ENCODE data around the gene PPARA.

The PPARA gene

DNA sequence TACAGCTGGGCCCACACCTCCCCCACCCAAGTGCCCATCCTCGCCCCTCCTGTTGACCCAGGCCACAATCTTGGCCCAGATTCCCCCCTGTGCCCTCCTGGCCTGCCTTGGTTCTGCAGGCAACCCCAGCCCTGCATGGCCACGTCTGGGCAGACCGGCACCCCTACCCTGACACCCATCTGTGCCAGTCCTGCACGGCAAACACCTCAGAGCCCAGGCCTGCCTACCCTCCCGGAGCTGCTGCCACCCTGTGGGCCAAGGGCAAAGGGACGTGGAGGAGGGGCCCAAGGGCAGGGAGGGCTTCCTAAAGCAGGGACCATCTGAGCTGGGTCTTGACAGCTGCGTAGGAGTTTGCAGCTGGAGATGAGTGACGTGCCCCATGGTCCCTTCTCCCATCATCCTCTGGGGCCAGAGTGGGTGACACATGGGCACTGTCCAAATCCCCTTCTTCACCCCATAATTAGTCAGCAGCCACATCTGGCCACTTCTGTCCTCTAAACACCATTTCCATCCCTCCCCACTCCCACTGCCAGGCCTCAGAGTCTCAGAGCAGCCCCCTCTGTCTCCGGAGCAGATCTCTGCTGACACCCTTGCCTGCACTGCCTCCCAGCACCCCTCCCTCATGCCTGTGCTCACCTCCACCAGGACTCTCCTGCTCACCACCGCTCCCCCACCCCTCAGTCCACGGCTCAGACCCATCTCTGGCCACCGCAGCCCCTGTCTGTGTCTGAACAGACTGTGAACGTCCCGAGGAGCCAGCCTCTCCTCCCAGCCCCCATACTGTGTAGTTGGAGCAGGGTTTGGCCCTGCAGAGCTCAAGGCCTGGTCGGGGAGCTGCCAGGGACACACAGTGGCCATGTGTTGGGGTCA lies 35.6 kb upstream of the PPARA start:
- no peak for DNase-seq

DNA sequence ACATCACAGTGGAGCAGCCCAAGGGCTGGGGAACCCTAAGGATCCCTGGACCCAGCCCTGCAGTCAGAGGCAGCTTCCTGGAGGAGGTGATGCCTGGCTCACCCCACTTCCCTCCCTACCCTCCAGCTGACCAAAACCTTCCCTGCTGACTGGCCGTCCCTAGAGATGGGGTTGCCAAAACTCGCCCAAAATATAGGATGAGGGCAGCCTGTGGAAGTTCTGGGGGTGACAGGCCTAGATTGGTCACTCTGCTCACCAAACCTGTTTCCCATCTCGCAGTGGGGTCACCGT lies 35.0 kb upstream of the PPARA start:
- DNase-seq: no peak

GRCh38 chr22:46115755-46116490 lies 34.4 kb upstream of the PPARA start:
- DNase-seq: no peak

GRCh38 chr22:46116491-46116958 lies 33.8 kb upstream of the PPARA start:
- DNase-seq: peak; percentile 93

GRCh38 chr22:46117206-46118199 lies 32.8 kb upstream of the PPARA start:
- DNase-seq: no peak

GRCh38 chr22:46119093-46119728 lies 31.1 kb upstream of the PPARA start:
- DNase-seq: no peak

GRCh38 chr22:46119729-46120419 lies 30.5 kb upstream of the PPARA start:
- DNase-seq: no peak

DNA sequence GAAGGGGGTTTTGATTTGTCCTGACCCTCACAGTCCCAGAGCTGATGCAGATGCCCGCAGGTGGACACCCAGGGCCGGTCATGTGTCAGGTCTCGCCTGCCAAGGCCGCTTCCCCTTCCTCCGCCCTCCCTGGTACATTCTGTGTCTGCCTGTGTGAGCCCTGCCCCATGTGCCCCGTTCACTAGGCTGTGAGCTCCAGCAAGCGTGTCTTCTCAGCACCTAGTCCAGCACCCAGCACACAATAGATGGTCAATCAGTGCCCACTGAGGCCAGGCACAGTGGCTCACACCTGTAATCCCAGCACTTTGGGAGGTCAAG lies 29.9 kb upstream of the PPARA start:
- no peak for DNase-seq

DNA sequence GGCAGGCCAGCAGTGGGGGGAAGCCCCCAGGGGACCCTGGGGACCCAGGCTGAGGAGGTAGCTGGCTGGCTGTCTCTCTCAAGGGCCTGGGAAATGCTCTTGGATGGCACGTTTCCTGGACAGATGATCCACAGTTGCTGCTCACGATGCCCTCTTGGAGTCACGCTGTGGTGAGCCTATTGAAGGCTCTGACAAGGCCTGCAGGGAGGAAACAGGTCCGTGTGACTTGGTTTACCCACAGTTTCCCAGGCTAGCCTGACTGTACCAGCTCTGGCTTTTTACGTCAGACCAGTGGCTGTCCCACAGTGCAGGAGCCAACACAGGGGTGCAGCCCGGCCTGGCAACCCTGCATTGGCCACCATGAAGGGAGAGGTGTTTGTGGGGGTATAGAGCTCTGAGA lies 29.2 kb upstream of the PPARA start:
- DNase-seq: no peak

- no peak for DNase-seq
These were observed 28.6 kb upstream of the PPARA start for GRCh38 chr22:46121523-46122287.

DNA sequence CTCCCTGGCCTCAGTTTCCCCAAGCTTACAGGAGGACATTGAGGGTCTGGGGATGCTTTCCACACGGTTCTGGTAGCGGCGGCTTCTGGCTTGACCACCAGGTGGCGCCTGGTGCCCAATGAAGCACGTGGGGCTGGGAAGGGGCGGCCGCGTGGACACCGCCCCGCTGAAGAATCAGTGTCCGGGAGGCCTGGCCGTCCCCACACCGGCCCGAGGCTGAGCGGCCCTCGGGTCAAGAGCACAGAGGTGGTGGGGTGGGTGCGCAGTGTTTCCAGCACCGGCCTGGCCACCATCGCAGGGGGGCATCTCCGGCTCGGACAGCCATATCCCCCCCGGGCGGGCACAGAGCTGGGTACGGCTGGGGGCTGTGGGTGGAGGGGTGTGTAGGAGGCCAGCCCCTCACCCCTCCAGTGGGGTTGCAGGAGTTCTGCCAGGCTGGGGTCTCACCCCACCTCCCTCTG lies 27.8 kb upstream of the PPARA start:
- peak; percentile 54 for DNase-seq

GRCh38 chr22:46122980-46123693 lies 27.2 kb upstream of the PPARA start:
- no peak for DNase-seq

DNA sequence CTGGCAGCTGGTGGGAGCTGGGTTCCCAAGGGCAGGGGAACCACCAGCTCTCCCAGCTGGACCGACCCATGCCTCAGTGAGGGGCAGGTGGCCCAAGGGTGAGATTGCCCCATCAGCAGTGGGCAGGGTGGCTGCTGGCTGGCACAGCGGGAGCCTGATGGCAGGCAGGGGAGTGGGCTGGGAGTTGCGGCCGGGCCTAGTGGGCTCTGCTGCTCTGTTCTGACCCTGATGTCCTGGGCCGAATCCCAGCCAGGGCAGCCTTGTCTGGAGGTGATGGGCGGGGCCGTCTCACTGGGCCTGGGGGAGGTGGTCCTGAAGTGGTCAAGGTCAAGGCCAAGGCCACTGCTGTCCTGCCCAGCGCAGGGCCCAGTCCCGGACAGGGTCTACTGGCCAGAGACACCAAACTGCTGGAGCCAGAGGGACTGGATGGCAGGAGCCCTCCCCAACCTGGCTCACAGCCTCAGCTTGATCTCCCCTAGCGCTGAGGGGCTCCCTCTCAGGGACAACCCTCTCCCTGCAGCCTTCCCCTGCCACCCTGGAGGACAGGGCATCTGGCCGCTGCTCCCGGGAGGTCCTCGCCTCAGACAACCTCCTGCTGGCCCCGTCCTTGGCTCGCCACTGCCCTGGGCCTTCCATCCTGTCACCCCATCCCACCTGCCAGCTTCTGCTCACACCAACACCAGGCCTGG lies 26.5 kb upstream of the PPARA start:
- DNase-seq: no peak

GRCh38 chr22:46124383-46125144 lies 25.8 kb upstream of the PPARA start:
- no peak for DNase-seq

DNA sequence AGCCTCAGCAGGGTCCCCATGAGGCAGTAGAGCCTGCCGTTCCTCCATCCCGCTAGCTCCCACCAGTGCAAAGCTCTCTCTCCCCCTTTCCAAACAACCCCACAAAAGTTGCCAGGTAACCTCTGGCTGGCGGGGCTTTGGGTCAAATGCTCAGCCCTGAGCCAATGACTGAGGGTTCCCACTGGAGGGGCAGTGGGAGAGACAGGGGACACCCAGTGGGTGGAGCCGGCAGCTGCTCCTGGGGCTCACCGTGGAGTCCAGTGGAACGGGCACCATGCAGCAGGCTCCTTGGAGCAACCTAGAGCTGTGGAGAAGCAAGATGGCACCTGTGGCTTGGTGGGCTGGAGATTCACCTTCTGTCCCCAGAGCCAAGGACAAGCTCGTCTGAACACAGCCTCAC lies 25.0 kb upstream of the PPARA start:
- no peak for DNase-seq

GRCh38 chr22:46125816-46126765 lies 24.2 kb upstream of the PPARA start:
- no peak for DNase-seq

GRCh38 chr22:46126853-46127385 lies 23.4 kb upstream of the PPARA start:
- no peak for DNase-seq

GRCh38 chr22:46127556-46127955 lies 22.8 kb upstream of the PPARA start:
- DNase-seq: no peak
